ENCODE data around the gene RTBDN.

RTBDN gene

DNA sequence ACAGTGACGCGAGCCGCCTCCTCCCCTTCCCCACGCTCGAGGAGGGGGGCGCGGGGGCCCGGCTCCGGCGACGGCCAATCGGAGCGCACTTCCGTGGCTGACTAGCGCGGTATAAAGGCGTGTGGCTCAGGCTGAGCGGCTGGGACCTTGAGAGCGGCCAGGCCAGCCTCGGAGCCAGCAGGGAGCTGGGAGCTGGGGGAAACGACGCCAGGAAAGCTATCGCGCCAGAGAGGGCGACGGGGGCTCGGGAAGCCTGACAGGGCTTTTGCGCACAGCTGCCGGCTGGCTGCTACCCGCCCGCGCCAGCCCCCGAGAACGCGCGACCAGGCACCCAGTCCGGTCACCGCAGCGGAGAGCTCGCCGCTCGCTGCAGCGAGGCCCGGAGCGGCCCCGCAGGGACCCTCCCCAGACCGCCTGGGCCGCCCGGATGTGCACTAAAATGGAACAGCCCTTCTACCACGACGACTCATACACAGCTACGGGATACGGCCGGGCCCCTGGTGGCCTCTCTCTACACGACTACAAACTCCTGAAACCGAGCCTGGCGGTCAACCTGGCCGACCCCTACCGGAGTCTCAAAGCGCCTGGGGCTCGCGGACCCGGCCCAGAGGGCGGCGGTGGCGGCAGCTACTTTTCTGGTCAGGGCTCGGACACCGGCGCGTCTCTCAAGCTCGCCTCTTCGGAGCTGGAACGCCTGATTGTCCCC lies 42.9 kb downstream of the RTBDN start, which contains the start of gene JUNB:
JUNB (plus strand) TSS at position 142 of the 706 bp plus-strand sequence; CDS start at position 428, 286 bp downstream.
- peak; percentile 89 for DNase-seq

DNA sequence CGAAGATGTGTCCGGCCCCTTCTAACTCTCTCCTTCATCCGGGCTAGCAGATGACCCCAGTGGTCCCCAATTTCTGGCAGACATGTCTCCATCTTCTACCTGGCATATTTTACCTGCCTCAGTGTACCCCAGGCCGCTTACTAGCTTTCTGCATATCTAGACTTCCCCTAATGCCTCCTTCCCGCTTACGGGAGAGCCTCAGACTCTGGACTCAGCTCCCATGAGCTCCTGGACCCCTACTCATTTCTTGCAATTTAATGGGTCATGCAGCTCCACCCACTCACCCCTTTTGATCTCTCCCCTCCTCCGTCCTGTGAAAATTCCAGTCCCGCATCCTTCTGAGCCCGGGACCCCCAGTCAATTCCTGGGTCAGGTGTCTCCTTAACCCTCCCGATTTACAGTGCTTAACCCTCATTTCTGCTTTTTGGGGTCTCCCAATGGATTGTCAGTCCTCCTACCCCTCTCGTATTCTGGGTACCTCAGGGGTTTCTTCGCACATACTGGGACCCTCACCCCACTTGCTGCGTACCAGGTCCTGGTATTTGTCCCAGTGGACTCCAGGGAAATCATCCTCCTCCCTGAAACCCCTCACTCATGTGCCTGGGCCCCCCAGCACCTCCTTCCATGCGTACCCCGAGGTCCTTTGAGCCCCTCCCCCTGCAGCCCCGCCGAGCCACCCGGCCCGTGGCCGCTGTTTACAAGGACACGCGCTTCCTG lies 43.6 kb downstream of the RTBDN start:
- no peak for DNase-seq

DNA sequence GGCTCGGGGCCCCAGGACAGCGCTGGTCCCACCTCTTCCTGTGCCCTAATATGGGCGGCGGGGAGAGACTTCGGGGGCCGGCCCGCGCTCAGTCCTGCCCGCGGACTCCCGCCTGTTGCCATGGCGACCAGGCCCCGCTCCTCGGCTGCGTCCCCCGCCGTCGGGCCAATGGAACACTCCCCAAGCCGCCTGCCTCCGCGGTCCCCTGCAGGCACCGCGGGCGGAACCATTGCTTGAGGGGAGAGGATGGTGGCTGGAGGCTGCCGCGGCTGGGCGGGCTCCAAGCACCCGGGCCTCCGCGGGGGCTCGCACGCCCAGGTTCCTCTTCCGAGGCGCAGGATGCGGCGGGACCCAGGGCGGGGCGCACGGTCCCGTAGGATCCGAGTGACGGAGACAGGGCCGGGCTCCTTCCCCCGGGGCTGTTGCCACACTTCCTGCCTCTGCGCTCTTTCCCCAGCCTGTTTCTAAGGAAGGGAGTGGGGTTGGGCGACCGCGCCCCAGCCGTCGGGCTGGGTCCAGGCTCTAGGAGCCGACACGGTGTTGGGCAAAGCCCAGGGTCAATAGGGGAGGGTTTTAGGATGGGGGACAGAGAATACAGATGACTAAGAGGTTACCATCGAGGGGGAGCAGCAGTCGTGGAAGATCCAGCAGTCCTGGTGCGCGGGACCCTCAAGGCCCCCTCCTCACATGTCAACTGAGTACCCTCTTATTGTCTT lies 44.3 kb downstream of the RTBDN start:
- peak; percentile 96 for DNase-seq

DNA sequence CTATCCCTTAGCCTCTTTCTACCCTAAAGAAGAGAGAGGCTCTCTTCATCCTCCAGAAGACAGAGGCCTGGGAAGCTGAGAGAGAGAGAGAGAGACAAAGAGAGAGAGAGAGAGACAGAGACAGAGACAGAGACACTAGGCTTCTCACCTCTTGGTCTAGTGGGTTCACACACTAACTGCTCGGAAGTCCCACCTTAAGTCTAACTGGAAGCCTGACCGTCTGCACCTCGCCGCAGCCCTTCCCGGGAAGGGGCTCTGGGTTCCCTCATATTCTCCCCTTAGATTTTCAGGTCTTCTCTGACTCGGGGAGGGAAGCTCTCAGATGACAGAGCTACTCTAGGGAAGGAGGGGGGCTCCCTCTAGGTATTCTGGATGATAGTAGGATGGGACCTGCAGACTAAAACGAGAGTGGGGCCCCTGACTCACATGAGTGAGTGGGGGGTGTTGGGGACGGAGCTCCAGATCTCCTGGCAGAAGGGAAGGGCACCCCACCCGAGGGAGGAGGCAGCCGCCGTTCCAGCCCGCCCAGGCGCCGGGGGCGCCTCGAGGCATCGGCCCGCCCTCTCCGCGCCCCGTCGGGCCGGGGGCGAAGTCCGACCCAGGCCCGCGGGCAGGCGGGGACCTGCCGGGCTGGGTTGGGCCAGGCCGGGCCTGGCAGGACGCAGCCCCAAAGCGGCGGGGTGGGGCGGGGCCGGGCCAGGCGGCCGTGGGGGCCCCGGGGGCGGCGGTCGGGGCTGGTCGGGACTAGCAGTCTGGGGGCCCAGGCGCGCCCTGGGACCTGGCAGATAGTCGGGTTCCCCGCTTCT lies 45.1 kb downstream of the RTBDN start:
- no peak for DNase-seq

DNA sequence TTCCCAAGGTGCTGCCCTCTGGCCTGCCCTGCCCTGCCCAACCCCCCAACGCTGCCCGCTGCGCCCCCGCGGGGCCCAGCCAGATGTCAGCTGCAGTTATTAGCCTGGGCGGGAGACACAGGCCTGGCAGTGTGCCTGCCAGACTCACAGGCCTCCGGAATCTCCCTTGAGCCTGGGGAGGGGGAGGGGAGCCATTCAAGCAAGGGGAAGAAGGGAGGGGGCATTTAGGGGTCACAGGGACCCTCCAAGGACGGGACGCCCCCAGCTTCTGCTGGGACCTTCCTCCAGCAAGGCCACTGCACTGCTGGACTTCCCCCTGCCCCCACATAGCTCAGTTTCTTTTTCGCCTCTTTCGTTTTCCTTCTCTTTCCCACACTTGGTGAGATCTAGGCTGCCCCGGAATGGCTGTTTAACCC lies 45.7 kb downstream of the RTBDN start:
- peak; percentile 48 for DNase-seq

DNA sequence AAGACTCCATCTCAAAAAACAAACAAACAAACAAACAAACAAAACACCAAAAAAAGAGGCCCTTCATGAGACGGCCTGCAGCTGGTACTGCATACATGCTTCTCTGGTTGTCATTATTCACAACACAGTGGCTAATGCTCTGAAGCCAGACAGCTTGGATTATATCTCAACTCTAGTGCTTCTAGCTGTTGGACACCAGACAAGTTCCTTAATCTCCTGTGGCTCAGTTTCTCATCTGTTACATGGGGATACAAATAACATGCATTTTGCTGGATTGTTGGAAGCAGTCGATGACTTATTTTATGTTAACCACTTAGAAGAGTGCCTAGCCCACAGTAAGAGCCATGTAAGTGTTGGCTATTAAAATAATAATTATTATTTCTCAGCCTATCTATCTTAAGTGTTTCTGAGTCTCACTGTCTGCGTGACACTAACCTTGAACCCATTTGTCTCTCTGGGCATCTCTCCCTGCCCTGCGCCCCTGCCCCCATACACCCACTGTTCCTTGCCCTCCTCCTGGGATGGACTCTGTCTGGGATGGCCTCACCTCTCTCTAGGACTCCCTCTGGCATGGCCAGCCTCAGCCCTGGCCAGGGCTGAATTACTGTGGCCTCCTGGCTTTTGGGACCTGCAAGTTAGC lies 46.2 kb downstream of the RTBDN start:
- no peak for DNase-seq

DNA sequence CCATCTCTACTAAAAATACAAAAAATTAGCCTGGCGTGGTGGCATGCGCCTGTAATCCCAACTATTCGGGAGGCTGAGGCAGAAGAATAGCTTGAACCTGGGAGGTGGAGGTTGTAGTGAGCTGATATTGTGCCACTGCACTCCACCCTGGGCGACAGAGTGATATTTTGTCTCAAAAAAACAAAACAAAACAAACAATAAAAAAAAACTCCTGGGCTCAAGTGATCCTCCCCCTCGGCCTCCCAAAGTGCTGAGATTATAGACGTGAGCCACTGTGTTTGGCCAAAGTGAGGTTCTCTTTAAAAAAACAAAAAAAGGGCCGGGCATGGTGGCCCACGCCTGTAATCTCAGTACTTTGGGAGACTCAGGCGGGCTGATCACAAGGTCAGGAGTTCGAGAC lies 46.9 kb downstream of the RTBDN start:
- DNase-seq, result no peak

DNA sequence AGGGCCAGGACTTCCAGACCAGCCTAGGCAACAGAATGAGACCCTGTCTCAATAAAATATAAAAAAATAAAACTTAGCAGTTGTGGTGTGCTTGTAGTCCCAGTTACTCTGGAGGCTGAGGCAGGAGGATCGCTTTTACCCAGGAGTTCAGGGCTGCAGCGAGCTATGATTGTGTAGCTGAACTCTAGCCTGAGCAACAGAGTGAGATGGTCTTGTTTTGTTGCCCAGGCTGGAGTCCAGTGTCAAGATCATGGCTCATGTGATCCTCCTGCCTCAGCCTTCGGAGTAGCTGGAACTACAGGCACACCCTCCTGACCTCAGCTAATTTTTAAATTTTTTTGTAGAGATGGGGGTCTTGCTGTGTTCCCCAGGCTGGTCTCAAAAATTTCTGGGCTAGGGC lies 47.4 kb downstream of the RTBDN start:
- no peak for DNase-seq

DNA sequence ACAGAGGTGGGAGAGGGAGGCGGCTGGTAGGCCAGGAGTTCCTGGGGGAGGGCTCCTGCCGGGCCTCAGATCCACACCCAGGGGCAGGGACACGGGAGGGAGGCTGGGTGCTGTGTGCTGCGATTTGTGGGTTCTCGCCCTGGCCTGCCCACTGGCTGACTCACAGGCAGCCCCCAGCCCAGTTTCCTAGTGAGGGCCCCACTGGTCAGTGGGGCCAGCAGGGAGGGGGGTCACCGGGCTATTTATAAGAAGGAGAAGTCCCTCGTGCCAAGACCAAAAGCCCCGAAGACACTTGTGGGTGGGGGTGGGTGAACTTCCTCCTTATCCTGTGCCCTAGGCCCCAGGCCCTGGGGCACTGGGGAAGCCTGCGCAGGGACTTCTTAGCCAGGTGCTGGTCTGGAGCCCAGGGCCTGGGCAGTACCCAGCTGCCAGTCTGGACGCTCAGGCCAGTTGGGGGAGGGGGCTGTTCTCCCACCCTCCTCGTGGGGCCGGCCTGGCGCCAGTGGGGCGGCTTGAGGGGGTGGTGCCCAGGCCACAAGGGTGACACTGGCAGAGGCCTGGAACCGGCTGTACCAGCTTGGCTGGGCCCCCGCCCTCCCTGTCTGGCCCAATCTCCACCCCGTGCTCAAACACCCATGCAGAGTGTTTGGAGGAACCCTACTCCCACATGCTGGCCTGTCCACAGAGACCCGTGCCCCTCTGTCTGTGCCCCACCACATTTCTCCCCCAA lies 48.1 kb downstream of the RTBDN start:
- DNase-seq, result no peak

DNA sequence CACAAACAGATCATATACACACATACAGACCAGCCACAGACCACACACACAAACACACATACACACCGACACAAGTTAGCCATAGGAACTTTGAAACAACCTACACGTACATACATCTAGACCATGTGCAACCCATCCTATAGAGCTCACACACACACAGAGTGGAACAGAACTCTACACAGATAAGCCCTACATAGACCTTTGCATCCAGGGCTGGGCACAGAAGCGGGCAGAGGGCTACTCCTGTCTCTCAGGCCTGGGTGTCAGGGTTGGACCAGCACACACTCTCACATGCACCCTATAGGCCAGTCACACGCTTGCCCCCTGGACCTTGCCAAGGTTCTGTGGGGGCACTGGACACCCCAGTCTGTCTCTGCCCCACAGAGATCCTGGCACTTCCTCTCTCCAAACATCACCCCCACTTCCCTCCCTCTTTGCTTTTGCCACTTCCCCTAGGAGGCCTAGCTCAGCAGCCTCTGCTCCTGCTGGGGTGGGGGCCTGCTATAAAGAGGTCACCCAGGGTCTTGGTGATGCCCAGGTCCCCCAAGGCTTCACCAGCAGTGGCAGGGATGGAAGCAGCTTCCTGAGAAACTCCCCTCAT lies 48.8 kb downstream of the RTBDN start:
- no peak for DNase-seq

DNA sequence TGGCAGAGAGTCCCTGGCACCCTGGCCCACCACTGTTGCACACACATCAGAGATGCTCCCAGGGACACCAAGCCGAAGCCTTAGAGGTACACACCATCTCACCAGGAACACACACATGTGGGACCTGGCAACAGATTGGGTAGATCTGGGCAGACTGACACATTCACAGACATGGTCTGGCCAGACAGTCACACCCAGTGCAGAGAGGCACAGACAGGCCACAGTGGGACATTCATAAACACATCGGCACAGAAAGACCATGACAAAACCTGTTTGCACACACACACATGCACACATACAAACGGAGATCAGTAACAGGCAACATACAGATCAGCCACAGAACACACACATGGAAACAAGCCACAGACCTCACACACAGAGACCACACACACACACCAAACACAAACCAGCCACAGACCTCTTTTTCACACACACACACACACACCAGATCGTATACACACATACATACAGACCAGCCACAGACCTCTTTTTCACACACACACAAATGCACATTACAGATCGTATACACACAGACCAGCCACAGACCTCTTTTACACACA lies 49.4 kb downstream of the RTBDN start:
- DNase-seq, result no peak

DNA sequence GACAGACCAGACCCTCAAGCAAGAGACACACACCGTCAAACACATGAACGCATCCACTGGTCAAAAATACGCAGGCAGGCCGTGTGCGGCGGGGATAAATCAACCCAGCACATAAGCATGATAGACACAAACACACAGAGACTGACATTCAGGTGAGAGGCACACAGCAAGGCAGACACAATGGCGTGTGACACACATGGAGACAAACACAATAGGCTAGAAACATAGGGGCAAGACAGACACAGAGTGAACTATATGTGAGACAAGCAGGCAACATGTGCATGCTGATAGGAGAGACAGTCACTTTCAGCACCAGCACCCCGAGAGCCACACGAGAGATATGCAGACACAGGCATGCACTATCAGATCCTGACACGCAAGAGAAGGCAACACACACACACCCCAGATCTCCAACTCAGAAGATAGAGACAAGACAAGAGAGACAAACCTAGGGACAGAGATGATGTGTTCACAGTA lies 49.9 kb downstream of the RTBDN start:
- no peak for DNase-seq

DNA sequence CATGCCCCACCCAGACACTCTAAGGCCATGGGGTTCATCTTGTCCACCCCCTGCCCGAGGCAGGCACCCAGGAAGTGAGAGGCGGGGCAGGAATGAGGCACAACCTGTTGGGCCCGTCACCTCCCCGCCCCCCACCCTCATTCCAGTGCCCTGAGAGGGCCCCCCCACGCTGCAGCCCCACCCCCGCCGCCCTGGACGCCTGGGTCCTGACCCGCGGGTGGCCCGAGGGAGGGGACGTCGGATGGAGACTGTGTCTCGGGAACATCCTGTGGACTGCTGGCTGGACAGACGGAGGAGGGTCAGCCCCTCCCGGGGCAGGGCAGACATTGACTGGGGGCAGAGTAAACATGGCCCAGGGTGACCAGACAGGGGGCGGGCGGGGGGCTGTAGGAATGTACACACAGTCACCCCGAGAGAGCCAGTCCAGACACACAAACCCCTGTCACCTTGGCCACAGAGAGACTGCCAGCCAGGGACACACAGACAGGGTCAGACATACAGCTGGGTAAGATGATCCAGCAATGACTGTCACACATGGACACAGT lies 50.5 kb downstream of the RTBDN start:
- no peak for DNase-seq

DNA sequence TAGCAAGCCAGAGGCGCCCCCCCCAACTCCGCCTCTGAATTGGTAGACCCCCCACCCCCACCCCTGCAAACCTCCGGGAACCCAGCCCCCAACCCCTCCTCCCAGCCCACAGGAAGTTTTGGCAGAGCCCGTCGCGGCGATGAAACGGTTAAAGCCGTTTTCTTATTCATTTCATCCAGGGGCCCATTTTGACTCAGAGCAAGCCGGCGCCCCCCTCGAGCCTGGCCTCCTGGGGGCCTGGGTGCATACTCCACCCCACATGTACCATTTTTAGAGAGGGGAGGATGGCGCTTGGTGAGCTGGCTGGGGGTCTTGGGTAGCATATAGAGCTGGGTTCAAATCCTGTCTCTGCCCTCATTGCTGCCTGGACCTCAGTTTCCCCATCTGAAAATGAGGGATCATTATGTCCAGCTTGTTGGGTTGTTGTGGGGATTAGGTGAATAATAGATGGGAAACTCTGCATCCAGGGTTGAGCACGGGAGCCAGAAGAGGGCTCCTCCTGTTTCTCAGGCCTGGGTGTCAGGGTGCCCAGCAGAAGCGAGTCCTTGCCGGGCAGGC lies 51.0 kb downstream of the RTBDN start:
- no peak for DNase-seq

DNA sequence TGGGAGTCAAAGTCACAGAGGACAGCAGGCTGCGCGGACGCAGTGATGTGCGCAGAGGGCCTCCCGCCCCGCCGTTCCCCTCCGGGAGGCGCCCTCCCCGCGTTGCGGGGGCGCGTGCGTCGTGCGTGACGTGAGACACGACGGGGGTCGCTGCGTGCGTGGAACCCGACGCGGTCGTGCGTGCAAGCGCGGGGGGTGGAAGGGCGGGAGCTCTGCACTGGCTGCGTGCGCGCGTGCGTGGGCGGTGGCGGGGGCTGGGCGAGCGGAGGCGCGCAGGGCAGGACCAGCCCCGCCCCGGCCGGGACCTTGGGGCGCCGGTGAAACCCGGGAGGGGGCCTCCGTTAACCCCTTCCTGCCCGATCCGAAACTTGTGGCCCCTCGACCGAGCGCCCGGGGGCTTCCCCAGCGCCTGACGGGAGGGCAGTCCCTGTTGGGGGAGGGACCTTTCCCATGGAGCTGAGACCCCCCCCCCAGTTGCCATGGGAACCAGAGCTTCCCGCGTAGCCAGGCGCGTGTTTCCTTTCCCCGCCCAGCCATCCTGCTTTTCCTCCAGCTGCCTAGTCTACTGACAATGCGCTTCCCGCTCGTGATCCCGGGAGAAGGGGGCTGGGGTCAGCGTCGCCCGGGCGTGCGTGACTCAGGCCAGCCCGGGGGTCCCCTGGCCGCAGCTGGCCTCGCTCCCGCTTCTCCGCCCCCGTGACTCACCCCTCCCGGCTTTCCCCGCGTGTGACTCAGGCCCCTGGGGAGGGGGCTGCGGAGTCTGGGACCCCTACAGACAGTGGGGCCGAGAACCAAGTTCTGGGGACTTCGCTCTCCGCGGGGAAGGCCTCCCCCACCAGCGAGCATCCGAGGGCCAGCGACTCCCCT lies 51.7 kb downstream of the RTBDN start:
- peak; percentile 69 for DNase-seq

DNA sequence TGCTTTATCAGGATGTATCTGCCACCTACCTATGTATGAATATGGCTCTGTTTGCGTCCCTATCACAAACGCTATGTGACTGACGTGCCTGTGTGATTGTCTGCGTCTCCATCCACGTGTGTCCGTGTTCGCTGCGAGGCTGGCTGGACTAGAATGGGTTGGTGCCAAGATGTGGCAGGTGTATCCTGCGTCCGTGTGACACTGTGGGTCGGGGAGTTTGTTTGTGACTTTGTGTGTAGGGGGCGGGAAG lies 52.3 kb downstream of the RTBDN start:
- no peak for DNase-seq

DNA sequence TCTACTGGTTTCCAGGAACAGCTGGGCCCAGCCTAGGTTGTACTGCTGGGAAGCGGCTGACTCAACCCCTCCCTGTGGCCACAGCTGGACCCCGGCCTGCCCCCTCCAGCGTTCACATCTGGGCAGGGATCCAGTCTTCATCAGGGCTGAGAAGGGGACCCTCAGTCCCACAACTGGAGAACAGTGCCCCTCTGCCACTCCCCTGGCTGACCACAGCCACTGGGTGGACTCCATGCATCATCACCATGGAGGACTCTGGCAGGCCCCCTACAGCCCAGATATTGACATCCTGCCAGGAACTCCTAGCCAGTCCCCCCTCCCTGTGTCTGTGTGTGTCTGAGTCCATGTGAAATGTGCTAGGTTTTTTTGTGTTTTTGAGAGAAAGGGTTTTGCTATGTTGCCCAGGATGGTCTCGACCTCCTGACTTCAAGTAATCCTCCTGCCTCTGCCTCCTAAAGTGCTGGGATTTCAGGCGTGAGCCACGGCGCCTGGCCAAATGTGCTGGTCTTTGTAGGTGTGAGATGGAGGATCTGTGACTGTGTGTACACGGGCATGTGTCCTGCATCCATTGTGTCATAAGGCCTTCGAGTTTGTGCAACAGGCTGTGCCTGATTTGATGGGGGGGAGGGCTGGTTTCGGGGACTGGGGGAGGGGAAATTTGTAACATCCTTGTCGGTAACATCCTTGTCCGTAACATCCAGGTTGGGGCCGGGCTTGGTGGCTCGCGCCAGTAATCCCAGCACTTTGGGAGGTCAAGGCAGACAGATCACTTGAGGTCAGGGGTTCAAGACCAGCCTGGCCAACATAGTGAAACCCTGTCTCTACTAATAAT lies 55.0 kb downstream of the RTBDN start:
- DNase-seq, result no peak

DNA sequence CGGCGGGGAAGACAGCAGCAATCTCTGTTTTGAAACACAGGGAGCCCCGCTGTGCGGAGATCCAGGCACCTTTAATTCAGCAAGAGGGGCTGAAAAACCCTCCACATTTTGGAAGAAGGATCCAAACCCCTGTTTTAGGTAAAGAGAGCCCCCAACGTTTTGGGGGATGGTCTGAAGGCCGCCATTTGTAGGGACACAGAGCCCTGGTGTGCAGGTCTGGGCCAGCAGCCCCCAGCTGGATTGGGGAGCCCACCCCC lies 55.5 kb downstream of the RTBDN start:
- DNase-seq, result no peak
